ENCODE measurements around the gene POLE. TPM values are rescaled to one million over a fixed set of nuclear protein-coding genes. Genes with fewer than 3 reads are reported as not detected.

The POLE gene
- total and polyA plus RNA-seq, 10 of the 15 experiments (the other 5 are each of a cell fraction or from before 2014, with no cell fraction given): 2.3 to 103 (median 37.1) TPM

GRCh38 chr12:132690112-132690511 is 3.0 kb upstream of the POLE start:
- CTCF ChIA-PET: no interaction called here
- no peak overlapping the region for H3K4me3 ChIP-seq
- peaks cover 0 to 3% of the 10 kb centered on the region in 2 experiments; a peak in 3 of 4 replicates for H3K36me3 ChIP-seq (ENCODE audit: control insufficient read depth in 2 of 2, insufficient read depth in 2 of 2, low read length in 1 of 2)
- over 99% methylated on average over 9 of the region's 9 CpGs for WGBS (ENCODE audit: insufficient coverage, insufficient replicate concordance, low lambda C conversion rate, missing lambda C conversion rate)
- no peak for ATAC-seq
- in situ Hi-C loops (cut with MboI) (no loop called here), intact Hi-C loops (cut with micrococcal nuclease; ENCODE audit: unreplicated experiment) (no loop called here)
- SMC1A ChIA-PET (ENCODE audit: uncharacterized antibody, unreplicated experiment): no interaction called here
- TF ChIP-seq MLLT1 (IDR thresholded peaks at IDR 0.05) (peak; percentile 60; the same call in 1 of the 2 replicates), NBN (IDR thresholded peaks at IDR 0.05) (no peak), ZSCAN29 (IDR thresholded peaks at IDR 0.05) (no peak)
- H3K79me2 ChIP-seq (ENCODE audit: control insufficient read depth, insufficient read depth, low read length): peaks cover 32% of the 10 kb centered on the region
- H3K4me2 ChIP-seq (ENCODE audit: control insufficient read depth, insufficient read depth): no peak overlapping the region
- no peak overlapping the region for H3K27ac ChIP-seq (ENCODE audit: control insufficient read depth, insufficient read depth)
- DNase-seq (ENCODE audit: low read depth, low spot score): no peak
- no peaks in the 10 kb centered on the region for H4K20me1 ChIP-seq (ENCODE audit: control insufficient read depth, insufficient read depth)
- H2AFZ ChIP-seq (ENCODE audit: control insufficient read depth, low read depth, low read length): no peak overlapping the region
- no peak for FAIRE-seq
- H3K27me3 ChIP-seq (replicated peaks in 1 of 2; ENCODE audit: control insufficient read depth in 2 of 2, insufficient read depth in 2 of 2, low read length in 1 of 2): no peaks in the 10 kb centered on the region
- peaks cover 5% of the 10 kb centered on the region; the same call in 2 of the 3 replicates for H3K9me3 ChIP-seq (replicated peaks; ENCODE audit: control insufficient read depth, insufficient read depth, low read length)
- RAD21 ChIA-PET (ENCODE audit: unreplicated experiment): no interaction called here
- H3K9ac ChIP-seq (ENCODE audit: control insufficient read depth, insufficient read depth, low read length): no peak overlapping the region
- POLR2A ChIA-PET: no interaction called here
- BruUV-seq (replicated peaks): no TSS peak
- peaks cover 5% of the 10 kb centered on the region for H3K4me1 ChIP-seq (ENCODE audit: control insufficient read depth, insufficient read depth, low read length)

- SMC1A ChIA-PET (ENCODE audit: uncharacterized antibody, unreplicated experiment): no interaction called here
- Histone ChIP-seq H3K27ac (ENCODE audit: control insufficient read depth, insufficient read depth) (no peak overlapping the region), H3K4me3 (no peak overlapping the region), H3K4me2 (ENCODE audit: control insufficient read depth, insufficient read depth) (peak overlapping the region; percentile 22; the same call in 1 of the 2 replicates), H3K4me1 (ENCODE audit: control insufficient read depth, insufficient read depth, low read length) (peaks cover 5% of the 10 kb centered on the region), H4K20me1 (ENCODE audit: control insufficient read depth, insufficient read depth) (no peaks in the 10 kb centered on the region), H3K27me3 (replicated peaks in 1 of 2; ENCODE audit: control insufficient read depth in 2 of 2, insufficient read depth in 2 of 2, low read length in 1 of 2) (no peaks in the 10 kb centered on the region), H2AFZ (ENCODE audit: control insufficient read depth, low read depth, low read length) (no peak overlapping the region), H3K36me3 (ENCODE audit: control insufficient read depth in 2 of 2, insufficient read depth in 2 of 2, low read length in 1 of 2) (peaks cover 0 to 3% of the 10 kb centered on the region in 2 experiments; a peak in 2 of 4 replicates), H3K9ac (ENCODE audit: control insufficient read depth, insufficient read depth, low read length) (no peak overlapping the region), H3K9me3 (replicated peaks; ENCODE audit: control insufficient read depth, insufficient read depth, low read length) (peaks cover 5% of the 10 kb centered on the region; the same call in 2 of the 3 replicates), H3K79me2 (ENCODE audit: control insufficient read depth, insufficient read depth, low read length) (peaks cover 35% of the 10 kb centered on the region)
- POLR2A ChIA-PET: interaction anchor here (0.6 kb wide), 1 partner anchor 20 kb away, joined by 7 read pairs; no protein-coding TSS in a partner anchor
- 98% methylated on average over 18 of the region's 18 CpGs for WGBS (ENCODE audit: insufficient coverage, insufficient replicate concordance, low lambda C conversion rate, missing lambda C conversion rate)
- intact Hi-C loops (cut with micrococcal nuclease; ENCODE audit: unreplicated experiment): no loop called here
- TF ChIP-seq CHD1 (IDR thresholded peaks at IDR 0.05; ENCODE audit: low read depth, low read length) (no peak), PAX5 (IDR thresholded peaks at IDR 0.05; ENCODE audit: borderline replicate concordance, low read depth, low read length) (no peak), NFYA (IDR thresholded peaks at IDR 0.05; ENCODE audit: borderline replicate concordance, low read depth, low read length) (no peak), ZBTB4 (CRISPR knock-in tag; IDR thresholded peaks at IDR 0.05) (no peak), POLR2AphosphoS5 (IDR thresholded peaks at IDR 0.05; ENCODE audit: low read length) (no peak), ESRRA (IDR thresholded peaks at IDR 0.05; ENCODE audit: low read length) (no peak), MEF2B (IDR thresholded peaks at IDR 0.05; ENCODE audit: partially characterized antibody, poor library complexity, severe bottlenecking) (no peak), NFYB (IDR thresholded peaks at IDR 0.05; ENCODE audit: insufficient read depth, low read depth, low read length) (no peak), GABPA (IDR thresholded peaks at IDR 0.05; ENCODE audit: low read depth) (no peak)
- ATAC-seq (no peak), DNase-seq (ENCODE audit: low read depth, low spot score) (no peak), FAIRE-seq (no peak)
- BruUV-seq (replicated peaks): no TSS peak
- CTCF ChIA-PET: no interaction called here
- RAD21 ChIA-PET (ENCODE audit: unreplicated experiment): no interaction called here
- in situ Hi-C loops (cut with MboI): no loop called here
These were observed 2.1 kb upstream of the POLE start for GRCh38 chr12:132689227-132689626.

Measured in GM12878 (cell line).